ENCODE measurements around the gene LFNG.

The LFNG gene

GRCh38 chr7:2484868-2485267, 34.7 kb upstream of the LFNG start:
- no peak for DNase-seq

GRCh38 chr7:2487586-2488271, 31.8 kb upstream of the LFNG start:
- no peak for DNase-seq

GRCh38 chr7:2488272-2488645, 31.3 kb upstream of the LFNG start:
- DNase-seq = no peak

DNA sequence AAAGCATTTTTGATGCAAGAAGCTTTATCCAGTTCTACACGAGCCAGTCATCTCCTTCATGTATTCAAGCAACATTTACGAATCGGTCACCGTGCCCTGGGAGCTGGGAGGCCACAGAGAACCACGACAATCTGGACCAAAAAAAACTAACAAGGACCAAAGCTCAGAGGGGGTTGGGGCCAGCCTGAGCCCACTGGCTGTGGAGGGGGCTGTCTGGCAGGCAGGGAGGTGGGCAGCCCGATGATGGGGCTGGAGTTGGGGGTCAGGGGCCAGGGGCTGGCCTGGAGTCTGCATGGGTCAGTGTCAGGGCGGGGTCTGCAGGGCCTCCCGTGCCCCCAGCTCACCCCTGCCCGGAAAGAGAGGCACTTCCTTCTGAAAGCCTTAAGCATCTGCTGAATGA, 30.9 kb upstream of the LFNG start:
- DNase-seq = no peak

- no peak for DNase-seq
These were observed 29.4 kb upstream of the LFNG start for GRCh38 chr7:2490181-2490651.

GRCh38 chr7:2492038-2492437, 27.5 kb upstream of the LFNG start:
- DNase-seq = no peak

- no peak for DNase-seq
These were observed 26.1 kb upstream of the LFNG start for GRCh38 chr7:2493205-2494164.

GRCh38 chr7:2494191-2495130, 25.1 kb upstream of the LFNG start:
- DNase-seq = no peak

DNA sequence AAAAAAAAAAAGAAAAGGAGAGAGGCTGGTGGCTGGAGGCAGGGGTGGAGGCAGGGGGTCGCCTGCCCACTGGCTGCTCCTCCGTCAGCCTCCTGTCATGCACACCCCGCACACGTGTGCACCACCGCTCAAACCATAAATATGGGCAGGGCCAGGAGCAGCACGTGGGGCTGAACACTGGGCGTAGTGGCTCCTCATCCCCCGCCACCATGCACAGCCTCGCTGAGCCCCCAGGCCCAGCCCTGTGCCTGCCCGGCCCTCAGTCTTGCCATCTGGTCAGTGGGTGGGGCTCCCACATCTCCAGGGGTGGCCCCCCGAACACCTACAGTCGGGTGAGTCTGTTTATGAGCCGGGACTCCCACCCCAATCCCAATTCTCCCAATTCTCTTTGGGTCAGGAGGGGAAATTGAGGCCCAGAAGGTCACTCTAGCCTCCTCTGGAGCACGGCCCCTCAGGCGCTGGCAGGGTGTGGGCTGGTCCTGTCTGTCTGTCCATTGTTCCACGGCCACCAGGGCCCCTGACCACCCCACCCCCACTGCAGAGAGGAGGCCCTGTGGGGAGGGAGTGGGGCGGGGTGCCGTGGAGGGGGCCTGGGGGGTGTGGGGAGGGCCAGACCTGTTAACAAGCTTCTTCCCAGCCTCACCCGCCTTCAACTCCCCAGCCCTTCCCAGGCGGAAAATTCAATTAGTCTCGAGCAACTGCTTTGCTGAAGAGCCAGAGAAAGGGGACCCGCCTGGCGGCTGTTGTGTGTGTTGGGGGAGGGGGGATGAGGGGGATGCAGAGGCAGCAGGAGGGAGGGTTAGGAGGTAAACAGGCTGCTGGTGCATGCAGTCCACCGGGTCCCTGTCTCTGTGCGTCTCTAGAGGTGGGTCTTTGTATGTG, 23.9 kb upstream of the LFNG start:
- DNase-seq = no peak

DNA sequence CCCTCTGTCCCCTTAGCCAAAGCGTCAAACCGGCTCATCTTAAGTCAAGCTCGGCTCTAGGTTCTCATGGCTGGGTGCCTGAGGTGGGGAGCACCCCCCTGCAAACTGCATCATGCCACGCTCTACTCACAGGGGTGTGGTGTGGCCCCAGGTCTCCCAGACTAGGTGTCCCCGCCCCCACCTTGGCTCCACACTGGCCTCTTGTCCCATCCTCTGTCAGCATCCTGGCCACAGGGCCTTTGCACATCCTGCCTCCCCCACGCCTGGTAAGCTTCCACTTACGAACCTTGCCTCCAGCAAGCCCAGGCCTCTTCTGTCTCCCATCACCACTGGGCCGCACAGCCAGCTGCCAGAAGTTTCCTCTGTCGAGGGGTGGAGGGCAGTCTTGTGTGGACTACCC, 23.2 kb upstream of the LFNG start:
- no peak for DNase-seq

DNA sequence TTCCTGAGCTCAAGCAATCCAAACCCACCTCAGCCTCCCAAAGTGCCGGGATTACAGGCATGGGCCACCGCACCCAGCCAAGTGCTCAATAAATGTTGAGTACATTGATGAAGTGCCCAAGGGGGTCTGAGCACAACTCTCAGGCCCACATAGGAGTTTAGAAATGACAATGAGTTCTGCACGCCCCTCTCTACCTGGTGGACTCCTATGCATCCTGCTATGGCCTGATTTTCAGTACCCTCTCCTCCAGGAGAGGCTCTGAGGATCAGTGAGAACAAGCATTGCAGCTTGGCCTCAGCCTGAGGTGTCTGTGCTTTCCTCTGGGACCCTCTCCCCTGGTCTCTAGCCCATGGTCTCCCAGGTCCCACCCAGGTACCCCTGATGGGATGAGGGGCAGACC, 22.5 kb upstream of the LFNG start:
- no peak for DNase-seq

- DNase-seq = no peak
These were observed 21.9 kb upstream of the LFNG start for GRCh38 chr7:2497500-2498336.

DNA sequence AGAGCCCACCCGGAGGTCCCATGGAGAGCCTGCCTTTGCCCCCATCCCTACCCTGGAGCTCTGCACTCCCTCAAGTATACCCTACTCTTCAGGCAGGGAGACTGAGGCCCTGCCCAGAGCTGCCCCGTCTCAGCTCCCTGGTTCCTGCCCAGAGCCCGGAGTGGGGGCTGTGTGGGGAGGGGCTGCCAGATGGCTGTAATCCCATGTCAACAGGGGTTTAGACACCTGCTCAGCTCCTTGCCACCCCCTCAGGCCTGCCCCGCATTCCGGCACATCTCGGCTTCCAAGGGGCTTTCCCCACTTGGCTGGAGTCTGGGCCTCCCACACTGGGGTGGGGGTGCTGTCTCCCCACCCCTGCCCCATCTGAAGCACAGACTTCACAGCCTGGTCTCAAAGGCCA, 20.9 kb upstream of the LFNG start:
- no peak for DNase-seq

DNA sequence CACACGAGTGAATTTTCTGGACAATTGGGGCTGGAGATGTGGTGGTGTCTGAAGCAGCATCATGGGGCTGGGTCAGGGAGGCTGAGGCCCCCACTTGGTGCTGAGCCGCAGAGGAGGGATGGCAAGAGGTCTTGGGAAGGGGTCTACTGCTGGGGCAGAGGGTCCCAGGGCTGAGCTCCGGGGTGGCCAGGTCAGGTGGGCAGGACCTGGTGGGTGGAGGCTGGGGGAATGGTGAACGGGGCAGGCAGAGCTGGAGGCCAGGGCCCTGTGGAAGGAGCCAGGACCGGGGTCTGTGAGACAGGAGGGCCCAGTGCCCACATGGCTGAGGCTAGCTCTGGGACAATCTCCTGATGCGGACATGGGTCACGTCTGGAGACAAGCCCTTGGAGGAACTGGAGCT, 20.4 kb upstream of the LFNG start:
- DNase-seq = no peak

DNA sequence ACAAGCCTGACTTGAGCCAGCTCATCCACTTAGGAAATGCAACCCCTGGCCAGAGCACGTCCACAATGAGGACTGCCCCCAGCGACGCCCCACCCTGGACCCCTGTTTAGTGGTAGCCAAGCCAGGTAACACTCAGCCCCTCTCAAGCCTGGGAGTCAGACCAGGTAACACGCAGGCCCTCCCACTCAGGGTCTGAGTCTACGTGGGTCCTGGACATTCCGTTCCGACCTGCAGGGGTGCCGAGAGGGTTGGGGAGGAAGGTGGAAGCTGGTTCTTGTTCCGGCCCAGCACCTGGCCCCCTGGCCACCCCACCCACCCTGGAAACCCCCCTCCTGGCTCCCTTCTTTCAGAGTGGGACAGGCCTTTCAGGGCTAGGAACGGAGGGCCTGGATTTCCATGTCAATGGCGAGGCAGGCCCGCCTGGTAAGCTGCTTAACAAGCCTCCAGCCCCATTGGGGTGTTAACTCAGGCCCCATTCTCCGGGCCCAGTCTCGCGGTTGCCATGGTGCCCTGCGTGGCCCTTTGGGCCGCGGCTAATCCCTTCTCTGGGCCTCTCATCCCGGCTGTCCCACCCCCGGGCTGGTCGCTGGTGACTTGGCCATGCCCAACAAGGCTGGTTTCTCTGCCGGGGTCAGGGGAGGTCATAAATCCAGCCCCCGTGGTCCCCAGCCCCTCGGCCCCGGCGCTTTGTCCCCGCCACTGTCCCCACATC, 19.7 kb upstream of the LFNG start:
- no peak for DNase-seq

- no peak for DNase-seq
These were observed 18.9 kb upstream of the LFNG start for GRCh38 chr7:2500701-2501100.

DNA sequence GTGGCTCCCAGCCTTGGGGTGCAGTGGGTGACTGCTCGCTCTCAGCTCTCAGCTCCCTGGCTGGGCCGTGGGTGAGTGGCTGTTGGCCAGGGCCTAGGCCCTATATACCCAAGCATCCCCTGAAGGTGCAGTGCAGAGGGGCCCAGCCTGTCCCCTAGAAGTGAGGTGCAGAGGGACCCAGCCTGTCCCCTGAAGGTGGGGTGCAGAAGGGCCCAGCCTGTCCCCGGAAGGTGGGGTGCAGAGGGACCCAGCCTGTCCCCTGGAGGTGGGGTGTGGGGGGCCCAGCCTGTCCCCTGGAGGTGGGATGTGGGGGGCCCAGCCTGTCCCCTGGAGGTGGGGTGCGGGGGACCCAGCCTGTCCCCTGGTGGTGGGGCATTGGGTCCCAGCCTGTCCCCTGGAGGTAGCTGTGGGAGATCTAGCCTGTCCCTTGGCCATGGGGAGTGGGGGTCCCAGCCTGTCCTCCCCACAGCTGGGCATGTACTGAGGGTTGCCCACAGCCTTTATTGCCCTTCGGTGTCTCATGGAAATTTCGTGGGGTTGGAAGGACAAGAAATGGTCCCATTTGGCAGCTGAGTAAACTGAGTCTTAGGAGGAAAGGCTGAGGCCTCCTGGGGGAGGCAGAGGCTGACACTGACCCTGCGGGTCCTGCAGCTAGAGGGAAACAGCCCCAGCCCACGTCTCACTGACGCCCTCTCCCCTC, 17.5 kb upstream of the LFNG start:
- DNase-seq = no peak

DNA sequence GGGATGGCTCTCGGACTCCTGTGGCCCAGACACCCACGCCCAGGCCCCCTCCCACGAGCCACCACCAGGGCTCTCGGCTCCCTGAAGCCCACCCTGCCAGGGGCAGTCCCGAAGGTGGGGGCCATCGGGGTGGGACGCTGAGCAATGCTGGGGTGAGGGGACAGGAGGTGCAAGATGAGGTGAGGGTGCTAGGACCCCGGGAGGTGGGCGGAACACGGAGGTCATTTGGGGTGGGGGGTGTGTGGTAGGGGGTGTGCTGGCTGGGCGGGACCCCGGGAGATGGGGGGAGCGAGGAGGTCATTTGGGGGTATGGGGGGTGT, 17.0 kb upstream of the LFNG start:
- no peak for DNase-seq

DNA sequence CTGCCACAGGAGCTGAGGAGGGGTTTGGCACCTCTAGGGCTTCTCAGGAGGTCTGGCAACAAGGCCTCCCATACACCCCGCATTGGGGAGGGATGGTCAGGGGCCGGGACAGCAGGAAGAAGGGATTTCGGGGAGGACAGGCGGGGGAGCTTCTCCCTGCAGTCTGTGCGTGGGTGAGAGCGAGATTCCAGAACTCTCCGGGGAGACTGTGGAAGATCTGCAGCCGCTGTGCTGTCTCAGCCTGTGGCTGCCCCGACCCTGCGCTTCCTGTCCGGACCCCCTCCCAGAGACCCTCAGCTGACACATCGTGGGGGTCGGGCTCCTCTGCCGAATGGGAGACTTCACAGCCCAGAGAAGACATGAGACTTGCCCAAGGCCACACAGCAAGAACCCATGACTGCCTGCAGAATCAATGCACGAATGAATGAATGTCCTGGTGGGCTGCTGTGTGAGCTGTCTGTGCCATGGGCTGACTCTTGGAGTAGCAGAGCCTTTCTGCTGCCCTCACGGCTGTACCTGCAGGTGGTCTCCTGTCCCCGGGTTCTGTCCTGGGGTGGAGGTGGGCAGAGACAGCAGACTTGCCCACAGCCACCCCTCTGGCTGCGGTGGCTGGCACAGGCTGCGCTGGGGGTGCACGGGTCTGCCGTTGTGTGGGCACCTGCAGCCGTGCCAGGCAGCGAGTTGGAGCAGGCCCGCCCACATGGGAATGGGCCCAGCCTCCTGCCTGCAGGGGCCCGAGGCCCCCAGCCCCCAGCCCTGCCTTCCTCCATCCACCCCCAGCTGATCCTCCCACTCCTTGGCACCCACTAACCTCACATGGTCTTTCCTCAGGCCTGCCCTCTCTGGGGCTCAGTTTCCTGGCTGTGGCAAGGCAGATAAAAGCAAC, 16.3 kb upstream of the LFNG start:
- DNase-seq = no peak
